Activated naive CD8-positive, alpha-beta T cell treated with anti-CD3 and anti-CD28 coated beads for 36 hours (primary cell): ENCODE data around the gene ZNF385B. TPM values are rescaled to one million over a fixed set of nuclear protein-coding genes. Genes with fewer than 3 reads are reported as not detected.
"Not testable (repeated sequence)": the region's sequence is repeated elsewhere in the genome, so short reads cannot be mapped to it uniquely, and the experiment has no call there.

Experiments
- DNase-seq: peaks from one replicate; pipeline ENCODE4 v3.0.0; 2021
- H3K27ac Mint-ChIP-seq: one replicate; pipeline ENCODE4 v1.8.0; 2022; ENCODE audit warnings: mild to moderate bottlenecking, moderate library complexity, mixed read lengths
- H3K27me3 Mint-ChIP-seq: one replicate; pipeline ENCODE4 v1.8.0; 2022; ENCODE audit warnings: mild to moderate bottlenecking, mixed read lengths
- H3K36me3 Mint-ChIP-seq: one replicate; pipeline ENCODE4 v1.8.0; 2021; ENCODE audit warnings: mild to moderate bottlenecking, mixed read lengths
- H3K4me1 Mint-ChIP-seq: one replicate; pipeline ENCODE4 v1.8.0; 2021; ENCODE audit warnings: mixed read lengths
- H3K4me3 Mint-ChIP-seq: one replicate; pipeline ENCODE4 v1.8.0; 2022; ENCODE audit warnings: mild to moderate bottlenecking, moderate library complexity, mixed read lengths
- H3K9me3 Mint-ChIP-seq: one replicate; pipeline ENCODE4 v1.8.0; 2022; ENCODE audit warnings: mixed read lengths
- total RNA-seq, 2 experiments: library from RNA; stranded (reverse); gene quantifications; one replicate each; pipeline ENCODE4 v1.2.3, GENCODE V29; 2021

Gene ZNF385B
- total RNA-seq, 2 experiments from 2014 or later: not detected

DNA sequence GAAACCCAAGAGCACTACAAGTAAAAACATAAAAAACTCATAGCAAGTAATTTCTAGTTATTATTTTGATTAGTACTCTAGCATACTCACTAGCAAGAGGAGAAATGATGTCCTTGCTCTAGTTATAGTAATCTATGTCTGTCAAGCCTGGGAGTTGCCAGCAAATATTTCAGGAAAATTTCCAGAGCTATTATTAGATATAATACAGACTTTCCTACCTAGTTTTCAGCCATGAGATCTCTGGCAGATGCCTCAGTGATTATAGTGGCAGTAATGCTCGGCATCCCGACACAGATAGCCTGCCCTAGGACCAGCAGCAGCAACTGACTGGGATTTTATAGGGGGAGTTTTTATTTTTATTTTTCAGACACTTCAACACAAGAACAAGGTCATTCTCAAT is 224.4 kb downstream of the ZNF385B start:
- no peak overlapping the region for H3K4me3 Mint-ChIP-seq

DNA sequence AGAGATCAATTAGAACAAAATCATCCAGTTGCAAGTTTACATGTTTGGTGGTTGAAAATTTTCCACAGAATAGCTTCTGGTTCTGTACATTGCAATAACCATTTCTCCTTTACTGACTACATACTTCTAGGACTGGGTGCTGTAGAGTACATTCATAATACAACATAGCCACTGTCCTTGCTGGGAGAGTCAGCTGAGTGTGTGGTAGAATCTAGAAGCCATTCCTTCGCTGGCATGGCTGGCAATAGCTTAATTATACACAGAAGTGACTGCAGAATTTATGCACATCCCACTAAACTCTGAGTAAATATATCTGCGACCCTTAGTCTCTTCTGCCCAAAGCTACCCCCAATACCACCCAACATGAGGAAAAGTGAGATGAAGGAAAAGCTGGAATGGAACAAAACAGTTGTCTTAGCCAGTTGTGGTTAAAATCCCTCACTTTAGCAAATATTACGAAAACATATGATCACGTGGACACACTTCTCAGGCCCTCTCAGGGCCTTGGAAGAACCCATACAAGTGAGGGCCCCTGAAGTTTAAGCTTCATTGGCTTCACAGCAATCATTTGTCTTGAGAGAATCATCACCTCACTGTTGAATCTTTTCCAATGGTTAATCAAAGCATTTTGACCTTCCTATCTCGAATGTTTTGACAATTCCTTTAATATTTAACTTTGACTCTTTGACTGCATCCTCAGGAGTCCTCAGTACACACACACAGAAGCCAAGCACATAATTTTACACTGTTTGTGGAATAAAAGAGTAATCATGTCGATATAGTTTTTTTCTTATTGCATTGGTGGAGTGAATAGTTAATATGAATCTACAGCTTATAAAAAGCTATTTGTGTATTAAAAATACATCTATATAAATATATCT is 225.1 kb downstream of the ZNF385B start:
- no peaks in the 10 kb centered on the region for H3K27me3 Mint-ChIP-seq
- no peak for DNase-seq
- no peaks in the 10 kb centered on the region for H3K4me1 Mint-ChIP-seq
- H3K9me3 Mint-ChIP-seq: peaks cover 6% of the 10 kb centered on the region
- H3K36me3 Mint-ChIP-seq: peaks cover 1% of the 10 kb centered on the region
- H3K4me3 Mint-ChIP-seq: no peak overlapping the region
- no peak overlapping the region for H3K27ac Mint-ChIP-seq

More for the DNA sequence above, 224.4 kb downstream of the ZNF385B start:
- H3K9me3 Mint-ChIP-seq: peaks cover 6% of the 10 kb centered on the region
- no peak for DNase-seq
- H3K4me1 Mint-ChIP-seq: no peaks in the 10 kb centered on the region
- H3K36me3 Mint-ChIP-seq: peaks cover 1% of the 10 kb centered on the region
- H3K27me3 Mint-ChIP-seq: no peaks in the 10 kb centered on the region
- no peak overlapping the region for H3K27ac Mint-ChIP-seq

DNA sequence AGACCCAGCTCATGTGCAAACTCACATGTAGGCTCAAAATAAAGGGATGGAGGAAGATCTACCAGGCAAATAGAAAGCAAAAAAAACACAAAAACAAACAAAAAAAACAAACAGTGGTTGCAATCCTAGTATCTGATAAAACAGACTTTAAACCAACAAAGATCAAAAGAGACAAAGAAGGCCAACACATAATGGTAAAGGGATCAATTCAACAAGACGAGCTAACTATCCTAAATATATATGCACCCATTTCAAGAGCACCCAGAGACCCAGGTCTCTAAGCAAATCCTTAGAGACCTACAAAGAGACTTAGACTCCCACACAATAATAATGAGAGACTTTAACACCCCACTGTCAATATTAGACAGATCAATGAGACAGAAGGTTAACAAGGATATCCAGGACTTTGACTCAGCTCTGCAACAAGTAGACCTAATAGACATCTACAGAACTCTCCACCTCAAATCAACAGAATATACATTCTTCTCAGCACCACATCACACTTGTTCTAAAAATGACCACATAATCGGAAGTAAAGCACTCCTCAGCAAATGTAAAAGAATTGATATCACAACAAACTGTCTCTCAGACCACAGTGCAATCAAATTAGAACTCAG is 229.5 kb downstream of the ZNF385B start:
- not testable (repeated sequence) for H3K4me3 Mint-ChIP-seq, H3K36me3 Mint-ChIP-seq, H3K27me3 Mint-ChIP-seq, H3K4me1 Mint-ChIP-seq, H3K9me3 Mint-ChIP-seq, DNase-seq, H3K27ac Mint-ChIP-seq

DNA sequence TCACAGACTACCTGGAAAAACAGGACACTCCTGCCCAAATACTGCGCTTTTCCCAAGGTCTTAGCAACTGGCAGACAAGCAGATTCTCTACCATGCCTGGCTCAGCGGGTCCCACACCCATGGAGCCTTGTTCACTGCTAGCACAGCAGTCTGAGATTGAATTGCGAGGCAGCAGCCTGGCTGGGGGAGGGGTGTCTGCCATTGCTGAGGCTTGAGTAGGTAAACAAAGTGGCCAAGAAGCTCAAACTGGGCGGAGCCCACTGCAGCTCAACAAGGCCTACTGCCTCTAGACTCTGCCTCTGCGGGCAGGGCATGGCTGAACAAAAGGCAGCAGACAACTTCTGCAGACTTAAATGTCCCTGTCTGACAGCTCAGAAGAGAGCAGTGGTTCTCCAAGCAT is 231.6 kb downstream of the ZNF385B start:
- H3K9me3 Mint-ChIP-seq, H3K4me3 Mint-ChIP-seq, H3K36me3 Mint-ChIP-seq, DNase-seq, H3K27ac Mint-ChIP-seq, H3K4me1 Mint-ChIP-seq, H3K27me3 Mint-ChIP-seq: not testable (repeated sequence)

DNA sequence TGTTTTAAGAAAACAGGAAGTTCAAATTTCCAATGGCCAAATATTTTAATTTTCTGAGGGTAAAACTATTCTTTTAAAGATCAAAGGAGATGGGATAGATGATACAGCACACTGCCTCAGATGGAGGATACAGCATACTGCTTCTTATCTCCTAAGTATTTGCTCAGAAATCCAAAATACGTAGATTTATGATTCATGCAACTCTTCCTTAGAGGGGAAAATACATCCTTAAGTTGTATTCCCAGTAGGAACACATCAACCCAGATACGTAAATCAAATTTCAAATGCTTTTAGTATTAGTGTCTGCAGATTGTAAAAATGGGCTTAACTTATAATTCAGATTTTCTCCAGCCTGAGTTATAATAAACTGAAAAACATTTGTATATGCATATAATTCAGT is 235.2 kb downstream of the ZNF385B start:
- Mint-ChIP-seq H3K27me3 (peaks cover 4% of the 10 kb centered on the region), H3K4me1 (no peaks in the 10 kb centered on the region), H3K36me3 (no peaks in the 10 kb centered on the region), H3K9me3 (no peaks in the 10 kb centered on the region), H3K27ac (no peak overlapping the region), H3K4me3 (no peak overlapping the region)
- DNase-seq: no peak

DNA sequence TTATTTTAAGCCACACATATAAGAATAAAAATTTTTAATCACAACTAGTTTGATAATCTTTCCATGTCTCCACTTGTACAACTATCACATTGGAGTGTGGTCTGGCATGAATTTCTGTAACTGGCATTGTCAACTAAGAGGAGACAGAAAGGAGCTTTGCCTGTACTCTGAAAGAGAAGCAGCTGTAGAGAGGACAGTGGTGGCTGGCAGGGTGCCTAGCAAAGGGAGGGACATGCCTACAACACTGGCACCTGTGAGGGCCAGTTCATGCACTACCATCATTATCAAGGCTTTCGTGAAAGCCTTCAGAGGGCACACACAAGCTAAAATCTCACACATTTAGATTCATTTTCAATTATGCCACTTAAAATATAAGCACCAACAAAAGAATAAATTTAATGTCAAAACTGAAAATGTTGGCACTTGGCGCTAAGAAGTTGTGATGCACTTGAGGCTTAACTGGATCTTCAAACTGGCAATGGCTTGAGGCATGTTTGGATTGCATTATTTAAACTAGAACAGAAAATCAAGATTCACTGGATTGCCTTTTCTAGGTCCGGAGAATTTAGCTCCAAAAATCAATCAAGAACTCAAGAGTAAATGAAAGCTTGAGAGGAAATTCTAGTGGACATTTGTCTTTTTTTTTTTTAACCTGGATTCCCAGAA is 238.6 kb downstream of the ZNF385B start:
- Mint-ChIP-seq H3K9me3 (no peaks in the 10 kb centered on the region), H3K4me1 (no peaks in the 10 kb centered on the region), H3K36me3 (no peaks in the 10 kb centered on the region), H3K4me3 (no peak overlapping the region), H3K27ac (no peak overlapping the region), H3K27me3 (peaks cover 6% of the 10 kb centered on the region)
- no peak for DNase-seq

DNA sequence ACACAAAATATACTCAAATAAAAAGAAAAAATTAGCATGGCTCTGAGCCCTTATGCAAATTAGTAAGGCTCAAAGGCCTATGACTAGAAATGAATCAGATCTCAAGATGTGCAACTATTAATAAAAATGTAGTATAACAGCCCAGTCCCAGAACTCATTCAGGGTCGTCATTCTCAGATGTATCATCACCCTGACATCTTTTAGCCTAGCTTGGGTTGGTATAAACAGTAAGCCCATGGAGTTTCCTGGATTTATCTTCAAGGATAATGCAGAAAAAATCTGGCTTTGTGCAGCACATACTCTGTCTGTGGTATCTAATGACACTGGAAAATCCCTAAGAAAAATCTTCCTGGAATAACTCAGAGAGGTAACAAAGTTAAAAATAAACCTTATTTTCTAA is 239.3 kb downstream of the ZNF385B start:
- Mint-ChIP-seq H3K27me3 (peaks cover 6% of the 10 kb centered on the region), H3K36me3 (no peaks in the 10 kb centered on the region), H3K9me3 (no peaks in the 10 kb centered on the region), H3K4me1 (no peaks in the 10 kb centered on the region), H3K27ac (no peak overlapping the region), H3K4me3 (no peak overlapping the region)
- no peak for DNase-seq

DNA sequence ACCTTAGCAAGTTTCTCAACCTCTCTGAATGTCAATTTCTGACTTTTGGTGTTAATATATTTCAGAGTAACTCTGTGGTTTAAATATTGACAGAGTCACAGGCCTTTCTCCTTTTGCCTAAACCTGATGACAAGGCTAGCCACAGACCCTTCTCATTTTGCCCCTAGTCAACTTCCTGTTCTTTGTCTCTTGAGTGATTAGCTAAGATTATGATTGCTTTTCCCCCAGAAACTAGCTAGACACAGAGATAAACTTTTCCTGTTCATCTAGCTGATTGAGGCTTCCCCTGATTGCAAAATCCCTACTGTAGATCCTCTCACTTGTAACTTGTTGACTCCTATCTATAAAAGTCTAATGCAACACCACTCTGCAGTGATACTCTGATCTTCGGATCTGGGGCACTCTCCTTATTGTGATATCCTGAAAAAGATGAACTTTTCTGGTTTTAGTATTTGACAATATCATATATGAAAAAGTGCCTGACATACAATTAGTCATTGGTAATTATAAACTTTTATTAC is 241.4 kb downstream of the ZNF385B start:
- no peaks in the 10 kb centered on the region for H3K9me3 Mint-ChIP-seq
- no peaks in the 10 kb centered on the region for H3K36me3 Mint-ChIP-seq
- DNase-seq: no peak
- peaks cover 6% of the 10 kb centered on the region for H3K27me3 Mint-ChIP-seq
- no peak overlapping the region for H3K27ac Mint-ChIP-seq
- H3K4me3 Mint-ChIP-seq: no peak overlapping the region
- no peaks in the 10 kb centered on the region for H3K4me1 Mint-ChIP-seq

DNA sequence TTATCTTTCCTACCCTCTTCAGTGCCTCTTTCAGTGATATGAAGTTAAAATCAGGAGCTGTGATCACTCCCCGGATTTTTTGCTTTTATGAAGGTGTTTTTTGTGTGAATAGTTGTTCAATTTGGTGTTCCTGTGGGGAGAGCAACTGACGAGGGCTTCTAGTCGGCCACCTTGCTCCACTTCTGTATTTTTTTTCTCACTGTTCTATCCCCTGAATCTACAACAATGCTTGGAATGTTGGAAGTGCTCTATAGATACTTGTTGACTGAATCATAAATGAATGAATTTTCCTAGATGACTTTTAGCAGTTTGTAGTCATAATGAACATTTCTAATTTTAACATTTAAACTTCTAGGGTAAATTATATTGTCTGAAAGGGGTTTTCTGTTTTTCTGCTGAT is 247.3 kb downstream of the ZNF385B start:
- H3K27ac Mint-ChIP-seq: no peak overlapping the region
- no peaks in the 10 kb centered on the region for H3K36me3 Mint-ChIP-seq
- no peaks in the 10 kb centered on the region for H3K9me3 Mint-ChIP-seq
- no peaks in the 10 kb centered on the region for H3K4me1 Mint-ChIP-seq
- no peaks in the 10 kb centered on the region for H3K27me3 Mint-ChIP-seq
- no peak for DNase-seq
- no peak overlapping the region for H3K4me3 Mint-ChIP-seq

DNA sequence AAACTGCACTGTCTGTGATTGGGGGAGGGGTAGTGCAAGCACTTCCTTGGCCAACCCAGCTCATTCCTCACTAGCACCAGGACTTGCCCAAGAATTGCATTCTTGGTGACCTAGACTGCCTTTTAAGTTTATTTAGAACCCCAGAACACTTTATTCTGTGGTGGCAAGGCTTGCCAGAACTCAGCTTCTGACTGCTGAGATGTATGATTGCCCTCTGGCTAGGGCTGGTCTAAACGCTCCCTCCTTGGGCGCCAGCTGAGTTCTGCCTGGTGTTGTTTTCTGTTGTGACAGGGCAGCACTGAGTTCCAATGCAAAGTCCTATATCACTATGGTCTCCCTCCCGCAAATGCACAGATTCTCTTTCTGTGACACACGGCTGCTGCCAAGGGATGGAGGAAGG is 247.7 kb downstream of the ZNF385B start:
- Mint-ChIP-seq H3K4me3 (no peak overlapping the region), H3K27me3 (no peaks in the 10 kb centered on the region), H3K36me3 (no peaks in the 10 kb centered on the region), H3K9me3 (no peaks in the 10 kb centered on the region), H3K4me1 (no peaks in the 10 kb centered on the region), H3K27ac (no peak overlapping the region)
- no peak for DNase-seq

DNA sequence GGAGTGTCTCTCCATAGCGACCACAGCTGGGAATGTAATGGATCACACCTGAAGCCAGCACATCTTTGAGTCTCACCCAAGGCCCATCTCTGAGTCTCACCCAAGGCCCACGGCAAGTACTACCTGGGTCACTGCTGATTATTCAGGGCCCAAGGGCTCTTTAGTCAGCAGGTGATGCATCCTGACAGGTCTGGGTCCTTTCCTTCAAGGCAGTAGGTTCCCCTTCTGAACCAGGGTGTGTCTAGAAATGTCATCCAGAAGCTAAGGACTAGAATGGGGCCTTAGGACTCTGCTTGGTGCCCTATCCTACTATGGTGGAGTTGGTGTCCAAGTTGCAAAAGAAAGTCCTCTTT is 248.1 kb downstream of the ZNF385B start:
- no peak overlapping the region for H3K4me3 Mint-ChIP-seq
- no peaks in the 10 kb centered on the region for H3K4me1 Mint-ChIP-seq
- H3K9me3 Mint-ChIP-seq: no peaks in the 10 kb centered on the region
- no peaks in the 10 kb centered on the region for H3K36me3 Mint-ChIP-seq
- no peak overlapping the region for H3K27ac Mint-ChIP-seq
- no peaks in the 10 kb centered on the region for H3K27me3 Mint-ChIP-seq
- DNase-seq: no peak

DNA sequence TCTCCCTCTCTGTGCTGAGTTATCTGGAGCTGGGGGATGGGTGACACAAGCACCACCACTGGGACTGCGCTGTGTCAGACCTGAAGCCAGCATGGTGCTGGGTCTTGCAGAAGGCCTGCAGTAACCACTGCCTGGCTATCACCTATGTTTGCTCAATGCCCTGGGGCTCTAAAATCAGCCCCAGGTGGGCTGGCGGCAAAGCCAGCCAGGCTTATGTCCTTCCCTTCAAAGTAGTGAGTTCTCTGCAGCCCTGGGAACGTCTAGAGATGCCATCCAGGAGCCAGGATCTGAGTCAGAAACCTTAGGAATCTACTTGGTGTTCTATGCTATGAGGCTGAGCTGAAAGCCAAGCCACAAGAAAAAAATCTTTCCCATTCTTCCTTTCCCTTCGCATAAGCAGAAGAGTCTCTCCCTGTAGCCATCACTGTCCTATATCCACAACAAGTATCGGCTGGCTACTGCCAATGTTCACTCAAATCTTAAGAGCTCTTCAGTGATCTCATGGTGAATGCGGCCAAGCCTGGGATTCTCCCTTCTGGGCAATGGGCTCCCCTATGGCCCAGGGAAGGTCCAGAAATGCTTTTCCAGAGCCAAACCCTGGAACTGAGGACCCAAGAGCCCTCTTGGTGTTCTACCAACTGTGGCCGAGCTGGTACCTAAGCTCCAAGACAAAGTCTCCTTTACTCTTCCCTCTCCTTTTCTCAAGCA is 248.7 kb downstream of the ZNF385B start:
- Mint-ChIP-seq H3K4me1 (no peaks in the 10 kb centered on the region), H3K4me3 (no peak overlapping the region), H3K36me3 (no peaks in the 10 kb centered on the region), H3K27me3 (no peaks in the 10 kb centered on the region), H3K9me3 (no peaks in the 10 kb centered on the region), H3K27ac (no peak overlapping the region)
- no peak for DNase-seq

DNA sequence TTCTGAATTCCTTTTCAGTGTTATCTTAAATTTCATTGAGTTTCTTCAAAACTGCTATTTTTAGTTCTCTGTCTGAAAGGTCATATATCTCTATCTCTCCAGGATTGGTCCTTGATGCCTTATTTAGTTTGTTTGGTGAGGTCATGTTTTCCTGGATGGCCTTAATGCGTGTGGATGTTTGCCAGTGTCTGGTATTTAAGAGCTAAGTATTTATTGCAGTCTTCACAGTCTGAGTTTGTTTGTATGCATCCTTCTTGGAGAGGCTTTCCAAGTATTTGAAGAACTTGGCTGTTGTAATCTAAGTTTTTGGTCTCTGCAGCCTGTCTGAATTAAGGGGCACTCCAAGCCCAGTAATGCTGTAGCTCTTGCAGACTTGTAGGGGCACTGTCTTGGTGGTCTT is 249.3 kb downstream of the ZNF385B start:
- Mint-ChIP-seq H3K4me1 (no peaks in the 10 kb centered on the region), H3K36me3 (no peaks in the 10 kb centered on the region)

DNA sequence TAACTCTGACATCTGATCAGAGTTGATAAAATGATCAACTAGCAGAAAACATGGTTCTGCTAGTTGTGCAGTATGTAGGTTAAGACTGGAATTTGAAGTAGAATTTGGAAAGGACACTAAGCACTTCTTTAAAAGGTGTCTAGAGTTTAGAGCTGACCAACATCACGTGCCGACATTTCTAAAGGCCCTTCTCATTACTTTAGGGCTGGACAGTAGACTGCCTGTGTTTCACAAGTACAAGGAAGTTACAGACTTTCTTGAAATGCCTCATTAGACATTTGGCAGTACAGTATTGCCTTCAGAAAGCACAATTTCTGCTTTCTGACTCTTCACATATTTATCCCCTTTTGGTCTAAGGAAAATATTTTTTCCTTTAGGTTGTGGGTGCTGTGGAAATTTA is 255.3 kb downstream of the ZNF385B start:
- H3K4me3 Mint-ChIP-seq: no peak overlapping the region
- no peaks in the 10 kb centered on the region for H3K27me3 Mint-ChIP-seq

More for the DNA sequence above, 249.3 kb downstream of the ZNF385B start:
- Mint-ChIP-seq H3K9me3 (no peaks in the 10 kb centered on the region), H3K4me3 (no peak overlapping the region), H3K27me3 (no peaks in the 10 kb centered on the region), H3K27ac (no peak overlapping the region)
- no peak for DNase-seq

DNA sequence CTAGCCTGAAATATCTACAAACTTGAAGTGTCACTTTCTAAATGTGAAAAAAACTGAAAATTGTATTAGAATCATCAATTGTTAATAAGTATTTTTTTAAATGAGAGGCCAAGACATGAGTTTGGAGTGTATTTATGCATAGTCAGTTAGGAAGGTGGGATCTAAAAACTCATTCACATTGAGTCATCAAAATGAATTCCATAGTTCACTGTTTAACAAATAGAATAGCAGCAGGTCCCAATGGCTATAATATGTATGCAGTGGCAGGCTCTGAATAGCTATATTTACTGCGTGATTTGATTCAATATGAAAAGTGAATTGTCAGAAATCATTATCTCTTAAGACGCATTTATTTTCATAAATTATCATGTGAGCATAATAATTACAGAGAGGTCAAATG is 256.1 kb downstream of the ZNF385B start:
- H3K27ac Mint-ChIP-seq: no peak overlapping the region
- H3K27me3 Mint-ChIP-seq: no peaks in the 10 kb centered on the region
- H3K36me3 Mint-ChIP-seq: no peaks in the 10 kb centered on the region
- no peaks in the 10 kb centered on the region for H3K4me1 Mint-ChIP-seq
- H3K9me3 Mint-ChIP-seq: no peaks in the 10 kb centered on the region
- DNase-seq: no peak
- no peak overlapping the region for H3K4me3 Mint-ChIP-seq

More for the DNA sequence above, 255.3 kb downstream of the ZNF385B start:
- Mint-ChIP-seq H3K9me3 (no peaks in the 10 kb centered on the region), H3K27ac (no peak overlapping the region), H3K4me1 (no peaks in the 10 kb centered on the region), H3K36me3 (no peaks in the 10 kb centered on the region)
- no peak for DNase-seq
